ENCODE data around the gene TMEM151A. TPM values are rescaled to one million over a fixed set of nuclear protein-coding genes. Genes with fewer than 3 reads are reported as not detected.

Gene TMEM151A
- total and polyA plus RNA-seq, 9 donors = 0.15 to 10.8 (median 0.24) TPM; not detected in 4

DNA sequence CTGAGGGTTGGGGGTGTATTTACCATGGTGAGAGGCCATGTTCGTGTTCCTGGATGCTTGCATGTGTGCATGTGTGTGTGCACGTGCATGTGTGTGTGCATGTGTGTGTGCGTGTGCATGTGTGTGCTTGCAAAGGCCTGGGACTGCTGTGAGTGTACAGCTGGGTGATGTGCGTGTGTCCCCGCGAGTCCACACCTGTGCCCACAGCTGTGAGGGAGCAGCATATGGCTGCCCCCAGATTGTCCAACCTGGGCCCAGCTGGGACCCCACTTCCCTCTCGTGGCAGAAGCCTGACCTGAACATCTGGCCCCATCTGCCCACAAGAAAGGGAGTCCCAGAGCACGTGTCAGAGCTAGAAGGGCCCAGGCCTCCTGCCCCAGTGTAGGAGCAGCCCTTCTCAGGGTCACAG lies 33.6 kb downstream of the TMEM151A start:
- TF ChIP-seq EP300 (IDR thresholded peaks at IDR 0.05) (no peak), POLR2A (IDR thresholded peaks at IDR 0.05) (no peak)
- TF ChIP-seq, protein P1, sequence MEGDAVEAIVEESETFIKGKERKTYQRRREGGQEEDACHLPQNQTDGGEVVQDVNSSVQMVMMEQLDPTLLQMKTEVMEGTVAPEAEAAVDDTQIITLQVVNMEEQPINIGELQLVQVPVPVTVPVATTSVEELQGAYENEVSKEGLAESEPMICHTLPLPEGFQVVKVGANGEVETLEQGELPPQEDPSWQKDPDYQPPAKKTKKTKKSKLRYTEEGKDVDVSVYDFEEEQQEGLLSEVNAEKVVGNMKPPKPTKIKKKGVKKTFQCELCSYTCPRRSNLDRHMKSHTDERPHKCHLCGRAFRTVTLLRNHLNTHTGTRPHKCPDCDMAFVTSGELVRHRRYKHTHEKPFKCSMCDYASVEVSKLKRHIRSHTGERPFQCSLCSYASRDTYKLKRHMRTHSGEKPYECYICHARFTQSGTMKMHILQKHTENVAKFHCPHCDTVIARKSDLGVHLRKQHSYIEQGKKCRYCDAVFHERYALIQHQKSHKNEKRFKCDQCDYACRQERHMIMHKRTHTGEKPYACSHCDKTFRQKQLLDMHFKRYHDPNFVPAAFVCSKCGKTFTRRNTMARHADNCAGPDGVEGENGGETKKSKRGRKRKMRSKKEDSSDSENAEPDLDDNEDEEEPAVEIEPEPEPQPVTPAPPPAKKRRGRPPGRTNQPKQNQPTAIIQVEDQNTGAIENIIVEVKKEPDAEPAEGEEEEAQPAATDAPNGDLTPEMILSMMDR (IDR thresholded peaks at IDR 0.05) = no peak
- Histone ChIP-seq H3K27ac (no peak overlapping the region), H3K4me3 (no peak overlapping the region), H3K36me3 (no peaks in the 10 kb centered on the region), H3K9me3 (no peaks in the 10 kb centered on the region), H3K27me3 (no peaks in the 10 kb centered on the region), H3K4me1 (ENCODE audit: insufficient read depth) (peaks cover 14% of the 10 kb centered on the region)
- no peak for DNase-seq
- WGBS, 3 donors = 69 to 78% (median 78%) methylated on average over 8 of the region's 8 CpGs
- intact Hi-C loops (cut with DNase I) = no loop called here

DNA sequence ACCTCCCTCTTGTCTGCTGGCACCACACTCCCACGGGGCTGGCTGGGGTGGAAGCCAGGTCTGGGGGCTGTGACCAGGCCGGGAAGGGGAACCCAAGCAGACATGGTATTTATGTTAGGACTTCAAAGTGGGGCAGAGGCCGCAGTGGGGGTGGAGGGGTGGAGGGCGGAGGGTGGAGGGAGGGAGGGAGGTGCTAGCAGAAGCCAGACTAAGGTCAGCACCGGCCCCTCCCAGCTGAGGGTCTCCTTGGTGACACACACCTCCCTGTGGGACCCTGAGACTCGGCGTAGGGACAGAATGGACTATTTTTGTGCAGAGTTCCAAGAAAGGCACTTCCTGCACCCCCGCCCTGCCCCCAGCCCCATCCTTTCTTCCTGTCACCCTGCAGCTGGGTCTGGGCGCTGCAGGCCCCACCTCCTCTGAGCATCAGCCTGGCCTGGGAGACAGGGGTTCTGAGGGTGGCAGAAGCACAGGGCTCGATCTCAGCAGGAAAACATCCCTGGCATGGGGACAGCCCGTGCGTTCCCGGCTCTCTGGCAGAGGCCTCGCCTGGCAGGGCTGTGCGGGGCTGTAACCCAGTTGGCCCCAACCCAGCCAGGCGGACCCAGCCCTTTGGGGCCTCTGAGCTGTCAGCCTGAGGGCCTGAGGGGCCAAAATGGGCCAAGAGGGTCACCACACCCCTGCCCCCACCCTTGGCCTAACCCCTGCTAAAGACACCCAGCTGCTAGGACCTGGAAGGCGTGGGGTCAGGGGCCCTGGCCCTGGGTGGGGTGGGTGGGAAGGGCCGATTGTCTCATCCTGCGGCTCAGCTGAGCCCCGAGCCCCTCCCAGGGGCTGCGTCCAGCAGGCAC lies 34.8 kb downstream of the TMEM151A start:
- Histone ChIP-seq H3K9me3 (no peaks in the 10 kb centered on the region), H3K27me3 (no peaks in the 10 kb centered on the region), H3K4me3 (no peak overlapping the region), H3K36me3 (no peaks in the 10 kb centered on the region), H3K4me1 (ENCODE audit: insufficient read depth) (peaks cover 14% of the 10 kb centered on the region), H3K27ac (peak overlapping the region in 1 of 2 donors; percentile 22)
- peak in 2 of 5 donors; percentile 24 to 66 for DNase-seq
- no peak for TF ChIP-seq POLR2A (IDR thresholded peaks at IDR 0.05)
- no peak for TF ChIP-seq EP300 (IDR thresholded peaks at IDR 0.05)
- TF ChIP-seq, protein P1 (IDR thresholded peaks at IDR 0.05) = no peak
- 31 to 40% (median 37%) methylated on average over 20 to 21 of the region's 21 CpGs for WGBS, 3 donors
- intact Hi-C loops (cut with DNase I) = no loop called here

DNA sequence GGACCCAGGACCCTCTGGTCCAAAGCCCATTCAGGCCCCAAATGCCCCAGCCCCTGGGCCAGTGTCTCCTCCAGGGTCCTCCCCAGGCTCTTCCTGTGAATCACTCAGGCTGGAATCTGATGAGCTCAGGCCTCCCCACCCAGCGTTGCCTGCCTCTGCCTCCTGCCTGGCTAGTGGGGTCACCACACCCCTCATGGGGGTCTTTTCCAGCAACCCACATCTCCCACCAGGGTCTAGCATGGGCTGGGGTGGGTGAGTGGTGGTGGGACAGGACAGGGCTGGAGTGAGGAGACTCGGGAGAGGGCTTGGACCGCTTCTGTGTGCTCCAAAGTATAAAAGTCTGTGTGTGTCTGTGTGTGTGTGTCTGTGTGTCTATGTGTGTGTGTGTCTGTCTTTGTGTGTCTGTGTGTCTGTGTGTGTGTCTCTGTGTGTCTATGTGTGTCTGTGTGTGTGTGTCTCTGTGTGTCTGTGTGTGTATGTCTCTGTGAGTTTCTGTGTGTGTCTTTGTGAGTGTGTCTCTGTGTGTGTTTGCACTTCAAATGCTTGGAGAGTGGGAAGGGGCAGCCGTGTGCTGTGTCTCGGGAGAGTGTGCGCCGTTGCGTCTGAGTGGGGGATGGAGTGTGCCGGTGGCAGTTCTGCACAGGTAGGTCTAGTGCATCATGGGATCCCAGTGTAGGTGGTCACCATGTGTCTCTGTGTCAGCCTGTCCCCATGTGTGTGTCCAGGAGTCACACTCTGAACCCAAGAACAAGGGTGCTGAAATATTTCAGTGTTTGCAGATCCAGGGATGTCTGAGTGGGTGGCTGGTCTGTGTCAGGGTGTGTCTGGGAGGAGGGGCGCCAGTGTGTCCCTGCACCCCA lies 35.7 kb downstream of the TMEM151A start:
- no peak for DNase-seq
- no peaks in the 10 kb centered on the region for H3K36me3 ChIP-seq
- H3K27ac ChIP-seq = peak overlapping the region in 1 of 2 donors; percentile 22
- intact Hi-C loops (cut with DNase I) = loop anchor here in 3 of 4 donors (1.0 kb wide), 2 partner anchors 15 to 16 kb away; no protein-coding TSS in a partner anchor
- no peaks in the 10 kb centered on the region for H3K27me3 ChIP-seq
- H3K4me1 ChIP-seq (ENCODE audit: insufficient read depth) = peaks cover 14% of the 10 kb centered on the region
- no peaks in the 10 kb centered on the region for H3K9me3 ChIP-seq
- TF ChIP-seq POLR2A (IDR thresholded peaks at IDR 0.05) = no peak
- TF ChIP-seq, protein P1 (IDR thresholded peaks at IDR 0.05) = no peak
- WGBS, 3 donors = 72 to 82% (median 80%) methylated on average over 10 of the region's 10 CpGs
- no peak overlapping the region for H3K4me3 ChIP-seq

DNA sequence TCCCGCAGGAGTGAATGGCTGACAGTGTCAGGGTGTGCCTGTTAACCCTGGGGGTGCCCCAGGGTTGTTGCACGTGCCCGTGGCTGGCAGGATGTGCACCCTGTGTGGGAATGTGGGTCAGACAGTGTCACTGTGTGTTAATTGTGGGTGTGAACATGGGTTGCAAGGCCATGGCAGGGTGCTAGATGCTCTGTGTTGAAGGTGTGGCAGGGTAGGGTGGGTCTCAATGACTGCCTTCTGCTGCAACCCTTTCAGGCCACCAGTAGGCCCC lies 36.3 kb downstream of the TMEM151A start:
- no peak for TF ChIP-seq POLR2A (IDR thresholded peaks at IDR 0.05)
- TF ChIP-seq EP300 (IDR thresholded peaks at IDR 0.05) = no peak
- TF ChIP-seq, protein P1 (IDR thresholded peaks at IDR 0.05) = no peak
- WGBS, 3 donors = 66 to 72% (median 70%) methylated on average over 3 of the region's 3 CpGs
- H3K4me3 ChIP-seq = no peak overlapping the region
- peaks cover 14% of the 10 kb centered on the region for H3K4me1 ChIP-seq (ENCODE audit: insufficient read depth)
- H3K36me3 ChIP-seq = no peaks in the 10 kb centered on the region
- H3K9me3 ChIP-seq = no peaks in the 10 kb centered on the region
- H3K27me3 ChIP-seq = no peaks in the 10 kb centered on the region
- no peak overlapping the region for H3K27ac ChIP-seq
- intact Hi-C loops (cut with DNase I) = loop anchor here in 3 of 4 donors (1.0 kb wide), 2 partner anchors 16 to 17 kb away; no protein-coding TSS in a partner anchor
- no peak for DNase-seq

Measured in ovary (tissue), 9 donors.